ENCODE results near the gene TICAM2. TPM values are rescaled to one million over a fixed set of nuclear protein-coding genes. Genes with fewer than 3 reads are reported as not detected.

The TICAM2 gene
- total RNA-seq, 1 donor from 2014 or later: 2.3 TPM

DNA sequence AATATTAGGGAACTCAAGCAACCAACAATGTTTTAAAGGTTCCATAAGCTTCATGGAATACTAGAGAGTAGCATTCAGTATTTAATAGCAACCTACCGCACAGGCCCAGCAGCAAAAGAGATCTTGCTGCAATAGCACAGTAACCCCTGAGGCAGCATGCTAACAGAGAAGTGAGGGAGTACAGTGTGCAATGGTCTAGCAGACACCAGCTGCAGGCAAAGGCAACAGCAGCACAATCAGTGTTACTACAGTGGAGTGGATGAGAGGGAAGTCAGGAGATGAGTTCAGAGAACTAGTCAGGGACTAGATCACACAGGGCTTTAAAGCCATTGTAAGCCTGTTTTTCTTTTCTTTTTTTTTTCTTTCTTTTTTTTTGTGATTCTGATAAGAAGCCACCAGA, 2.8 kb downstream of the TICAM2 start:
- Histone ChIP-seq H3K27me3 (ENCODE audit: low read depth) (no peaks in the 10 kb centered on the region), H3K27ac (replicated peaks) (peak overlapping the region; percentile 65), H3K4me1 (peaks cover 69% of the 10 kb centered on the region), H3K9me3 (replicated peaks) (no peaks in the 10 kb centered on the region), H3K36me3 (no peaks in the 10 kb centered on the region), H3K4me3 (peak overlapping the region; percentile 87)
- intact Hi-C loops (cut with micrococcal nuclease): no loop called here
- TF ChIP-seq, protein P1, sequence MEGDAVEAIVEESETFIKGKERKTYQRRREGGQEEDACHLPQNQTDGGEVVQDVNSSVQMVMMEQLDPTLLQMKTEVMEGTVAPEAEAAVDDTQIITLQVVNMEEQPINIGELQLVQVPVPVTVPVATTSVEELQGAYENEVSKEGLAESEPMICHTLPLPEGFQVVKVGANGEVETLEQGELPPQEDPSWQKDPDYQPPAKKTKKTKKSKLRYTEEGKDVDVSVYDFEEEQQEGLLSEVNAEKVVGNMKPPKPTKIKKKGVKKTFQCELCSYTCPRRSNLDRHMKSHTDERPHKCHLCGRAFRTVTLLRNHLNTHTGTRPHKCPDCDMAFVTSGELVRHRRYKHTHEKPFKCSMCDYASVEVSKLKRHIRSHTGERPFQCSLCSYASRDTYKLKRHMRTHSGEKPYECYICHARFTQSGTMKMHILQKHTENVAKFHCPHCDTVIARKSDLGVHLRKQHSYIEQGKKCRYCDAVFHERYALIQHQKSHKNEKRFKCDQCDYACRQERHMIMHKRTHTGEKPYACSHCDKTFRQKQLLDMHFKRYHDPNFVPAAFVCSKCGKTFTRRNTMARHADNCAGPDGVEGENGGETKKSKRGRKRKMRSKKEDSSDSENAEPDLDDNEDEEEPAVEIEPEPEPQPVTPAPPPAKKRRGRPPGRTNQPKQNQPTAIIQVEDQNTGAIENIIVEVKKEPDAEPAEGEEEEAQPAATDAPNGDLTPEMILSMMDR (IDR thresholded peaks at IDR 0.05; ENCODE audit: borderline replicate concordance): no peak
- no peak for DNase-seq

GRCh38 chr5:115594128-115595047, 7.9 kb downstream of the TICAM2 start:
- H3K27ac ChIP-seq (replicated peaks): no peak overlapping the region
- H3K4me3 ChIP-seq: no peak overlapping the region
- no peak for DNase-seq
- intact Hi-C loops (cut with micrococcal nuclease): no loop called here
- TF ChIP-seq, protein P1 (IDR thresholded peaks at IDR 0.05; ENCODE audit: borderline replicate concordance): no peak
- H3K9me3 ChIP-seq (replicated peaks): no peaks in the 10 kb centered on the region
- no peaks in the 10 kb centered on the region for H3K36me3 ChIP-seq
- H3K4me1 ChIP-seq: peaks cover 41% of the 10 kb centered on the region
- no peaks in the 10 kb centered on the region for H3K27me3 ChIP-seq (ENCODE audit: low read depth)

- H3K36me3 ChIP-seq: no peaks in the 10 kb centered on the region
- H3K9me3 ChIP-seq (replicated peaks): no peaks in the 10 kb centered on the region
- intact Hi-C loops (cut with micrococcal nuclease): no loop called here
- H3K4me3 ChIP-seq: no peak overlapping the region
- TF ChIP-seq, protein P1 (IDR thresholded peaks at IDR 0.05; ENCODE audit: borderline replicate concordance): no peak
- H3K27ac ChIP-seq (replicated peaks): peak overlapping the region; percentile 54
- DNase-seq: no peak
- H3K27me3 ChIP-seq (ENCODE audit: low read depth): no peaks in the 10 kb centered on the region
- peaks cover 40% of the 10 kb centered on the region for H3K4me1 ChIP-seq
Observed at GRCh38 chr5:115589043-115589442, 13.2 kb downstream of the TICAM2 start.

DNA sequence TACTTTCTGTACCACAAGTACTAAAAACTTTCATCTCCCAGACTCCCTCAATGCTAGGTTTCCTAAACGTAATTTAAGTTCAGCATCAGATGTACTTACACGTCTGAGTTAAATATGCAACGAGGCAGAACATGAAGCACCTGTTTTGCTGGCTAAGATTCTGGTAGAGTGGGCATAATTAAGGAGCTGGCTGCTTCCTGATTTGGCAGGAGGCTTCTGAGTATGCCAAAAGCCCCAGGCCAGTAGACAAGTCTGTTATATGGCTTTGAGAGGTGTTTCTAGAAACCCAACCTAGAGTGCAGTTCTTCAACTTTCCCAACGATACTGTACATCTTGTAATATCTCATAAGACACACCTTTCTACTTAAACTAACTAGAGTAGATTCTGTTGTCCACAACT, 13.6 kb downstream of the TICAM2 start:
- Histone ChIP-seq H3K27me3 (ENCODE audit: low read depth) (no peaks in the 10 kb centered on the region), H3K27ac (replicated peaks) (peak overlapping the region; percentile 54), H3K9me3 (replicated peaks) (no peaks in the 10 kb centered on the region), H3K36me3 (no peaks in the 10 kb centered on the region), H3K4me1 (peaks cover 37% of the 10 kb centered on the region), H3K4me3 (no peak overlapping the region)
- intact Hi-C loops (cut with micrococcal nuclease): no loop called here
- TF ChIP-seq, protein P1 (IDR thresholded peaks at IDR 0.05; ENCODE audit: borderline replicate concordance): no peak
- no peak for DNase-seq

- no peaks in the 10 kb centered on the region for H3K27me3 ChIP-seq (ENCODE audit: low read depth)
- DNase-seq: no peak
- H3K27ac ChIP-seq (replicated peaks): no peak overlapping the region
- no peak overlapping the region for H3K4me3 ChIP-seq
- H3K4me1 ChIP-seq: peaks cover 43% of the 10 kb centered on the region
- intact Hi-C loops (cut with micrococcal nuclease): loop anchor here (2.0 kb wide), 1 partner anchor 276 kb away; no protein-coding TSS in a partner anchor
- H3K36me3 ChIP-seq: no peaks in the 10 kb centered on the region
- H3K9me3 ChIP-seq (replicated peaks): no peaks in the 10 kb centered on the region
- TF ChIP-seq, protein P1 (IDR thresholded peaks at IDR 0.05; ENCODE audit: borderline replicate concordance): peak; percentile 72
Observed at GRCh38 chr5:115586525-115587146, 15.6 kb downstream of the TICAM2 start.

Measured in left ventricle myocardium inferior (tissue), 1 donor.